Hepatocyte (in vitro differentiated cells): Measurements from ENCODE around the gene FZR1.

Experiments
- EZH2 ChIP-seq: fragments of 200-600 bp; sonication (generic); IDR thresholded peaks from 2 replicates; pipeline ENCODE4 v1.6.1; 2016; ENCODE audit warnings: antibody characterized with exemption, mild to moderate bottlenecking, borderline replicate concordance
- EZH2phosphoT487 ChIP-seq: fragments of 200-600 bp; sonication (generic); IDR thresholded peaks from one replicate; pipeline ENCODE4 v1.6.1; 2018; ENCODE audit warnings: antibody characterized with exemption, mild to moderate bottlenecking, low read depth, moderate library complexity; ENCODE audit not compliant: unreplicated experiment, severe bottlenecking
- TF ChIP-seq, protein P1 (sequence below): fragments of 200-600 bp; sonication (generic); IDR thresholded peaks from 2 replicates; pipeline ENCODE4 v1.5.1; 2016; ENCODE audit warnings: antibody characterized with exemption, mild to moderate bottlenecking; ENCODE audit not compliant: poor library complexity

DNA sequence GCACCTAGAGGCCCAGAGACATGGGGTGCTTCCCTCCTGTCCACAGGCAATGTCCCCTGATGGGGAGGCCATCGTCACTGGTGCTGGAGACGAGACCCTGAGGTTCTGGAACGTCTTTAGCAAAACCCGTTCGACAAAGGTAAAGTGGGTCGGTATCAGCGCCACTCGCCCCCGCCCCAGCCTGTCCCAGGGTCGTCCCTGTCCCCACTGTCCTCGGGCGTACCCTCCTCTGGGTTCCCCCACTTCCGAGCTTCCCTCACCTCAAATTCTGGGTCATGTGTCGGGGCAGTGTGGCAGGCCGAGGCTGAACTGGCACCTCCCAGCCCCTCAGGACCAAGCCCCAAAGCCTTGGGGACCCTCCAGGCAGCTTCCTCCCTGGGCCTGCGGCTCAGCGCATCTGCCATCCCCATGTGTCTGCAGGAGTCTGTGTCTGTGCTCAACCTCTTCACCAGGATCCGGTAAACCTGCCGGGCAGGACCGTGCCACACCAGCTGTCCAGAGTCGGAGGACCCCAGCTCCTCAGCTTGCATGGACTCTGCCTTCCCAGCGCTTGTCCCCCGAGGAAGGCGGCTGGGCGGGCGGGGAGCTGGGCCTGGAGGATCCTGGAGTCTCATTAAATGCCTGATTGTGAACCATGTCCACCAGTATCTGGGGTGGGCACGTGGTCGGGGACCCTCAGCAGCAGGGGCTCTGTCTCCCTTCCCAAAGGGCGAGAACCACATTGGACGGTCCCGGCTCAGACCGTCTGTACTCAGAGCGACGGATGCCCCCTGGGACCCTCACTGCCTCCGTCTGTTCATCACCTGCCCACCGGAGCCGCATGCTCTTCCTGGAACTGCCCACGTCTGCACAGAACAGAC lies 28.5 kb downstream of the FZR1 start:
- TF ChIP-seq EZH2phosphoT487 (no peak), EZH2 (no peak)
- TF ChIP-seq, protein P1, sequence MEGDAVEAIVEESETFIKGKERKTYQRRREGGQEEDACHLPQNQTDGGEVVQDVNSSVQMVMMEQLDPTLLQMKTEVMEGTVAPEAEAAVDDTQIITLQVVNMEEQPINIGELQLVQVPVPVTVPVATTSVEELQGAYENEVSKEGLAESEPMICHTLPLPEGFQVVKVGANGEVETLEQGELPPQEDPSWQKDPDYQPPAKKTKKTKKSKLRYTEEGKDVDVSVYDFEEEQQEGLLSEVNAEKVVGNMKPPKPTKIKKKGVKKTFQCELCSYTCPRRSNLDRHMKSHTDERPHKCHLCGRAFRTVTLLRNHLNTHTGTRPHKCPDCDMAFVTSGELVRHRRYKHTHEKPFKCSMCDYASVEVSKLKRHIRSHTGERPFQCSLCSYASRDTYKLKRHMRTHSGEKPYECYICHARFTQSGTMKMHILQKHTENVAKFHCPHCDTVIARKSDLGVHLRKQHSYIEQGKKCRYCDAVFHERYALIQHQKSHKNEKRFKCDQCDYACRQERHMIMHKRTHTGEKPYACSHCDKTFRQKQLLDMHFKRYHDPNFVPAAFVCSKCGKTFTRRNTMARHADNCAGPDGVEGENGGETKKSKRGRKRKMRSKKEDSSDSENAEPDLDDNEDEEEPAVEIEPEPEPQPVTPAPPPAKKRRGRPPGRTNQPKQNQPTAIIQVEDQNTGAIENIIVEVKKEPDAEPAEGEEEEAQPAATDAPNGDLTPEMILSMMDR = no peak
